ENCODE results near the gene NEK10. TPM values are rescaled to one million over a fixed set of nuclear protein-coding genes. Genes with fewer than 3 reads are reported as not detected.

NEK10 gene
- total RNA-seq, 1 donor from 2014 or later = 7.3 TPM

GRCh38 chr3:27080258-27080525 is 289.0 kb downstream of the NEK10 start:
- H3K9me3 Mint-ChIP-seq (ENCODE audit: low read depth) = no peaks in the 10 kb centered on the region
- H3K4me1 Mint-ChIP-seq (ENCODE audit: low read depth) = no peaks in the 10 kb centered on the region
- DNase-seq (ENCODE audit: low spot score) = no peak
- no peak overlapping the region for H3K4me3 Mint-ChIP-seq (ENCODE audit: unreplicated experiment)
- no peak for TF ChIP-seq CTCF (IDR thresholded peaks at IDR 0.05)
- no peak overlapping the region for H3K27ac Mint-ChIP-seq (ENCODE audit: unreplicated experiment)
- no peaks in the 10 kb centered on the region for H3K36me3 Mint-ChIP-seq (ENCODE audit: low read depth)
- H3K27me3 Mint-ChIP-seq (ENCODE audit: low read depth) = no peaks in the 10 kb centered on the region

- Mint-ChIP-seq H3K9me3 (ENCODE audit: low read depth) (no peaks in the 10 kb centered on the region), H3K27me3 (ENCODE audit: low read depth) (no peaks in the 10 kb centered on the region), H3K4me3 (ENCODE audit: unreplicated experiment) (no peak overlapping the region), H3K4me1 (ENCODE audit: low read depth) (no peaks in the 10 kb centered on the region), H3K27ac (ENCODE audit: unreplicated experiment) (no peak overlapping the region), H3K36me3 (ENCODE audit: low read depth) (no peaks in the 10 kb centered on the region)
- TF ChIP-seq CTCF (IDR thresholded peaks at IDR 0.05) = no peak
- no peak for DNase-seq (ENCODE audit: low spot score)
These were observed 289.5 kb downstream of the NEK10 start for GRCh38 chr3:27079427-27080257.

DNA sequence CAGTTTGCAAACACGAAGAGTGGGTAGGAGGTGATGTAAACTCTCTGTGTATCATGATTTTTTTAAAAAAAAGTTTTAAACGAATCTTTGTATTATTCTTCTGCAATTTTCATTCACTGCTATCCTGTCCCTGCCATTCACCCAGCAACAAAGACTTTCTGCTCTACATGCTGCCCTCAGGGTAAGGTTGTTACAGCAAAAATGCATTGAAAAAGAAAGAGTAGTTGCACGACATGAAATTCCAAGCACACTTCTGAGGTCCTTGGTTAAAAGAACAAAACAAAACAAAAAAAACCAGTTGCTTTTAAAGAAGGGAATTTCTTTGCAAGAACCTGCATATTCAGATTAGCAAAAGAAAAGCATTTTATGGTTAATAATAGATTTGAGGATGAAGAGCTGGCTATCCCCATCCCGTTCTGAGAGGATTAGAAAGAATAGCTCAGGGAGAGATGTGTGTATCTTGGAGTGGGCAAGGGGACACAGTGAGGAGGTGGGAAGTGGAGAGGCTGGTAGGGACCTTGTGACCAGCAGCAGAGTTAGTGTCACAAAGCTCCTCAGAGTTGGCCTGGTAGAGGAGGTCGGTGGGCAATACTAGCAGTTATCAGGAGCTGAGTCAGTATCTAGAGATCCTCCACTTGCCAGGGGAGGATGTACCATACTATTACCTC is 290.8 kb downstream of the NEK10 start:
- no peaks in the 10 kb centered on the region for H3K27me3 Mint-ChIP-seq (ENCODE audit: low read depth)
- no peak overlapping the region for H3K27ac Mint-ChIP-seq (ENCODE audit: unreplicated experiment)
- no peak overlapping the region for H3K4me3 Mint-ChIP-seq (ENCODE audit: unreplicated experiment)
- H3K36me3 Mint-ChIP-seq (ENCODE audit: low read depth) = no peaks in the 10 kb centered on the region
- H3K9me3 Mint-ChIP-seq (ENCODE audit: low read depth) = no peaks in the 10 kb centered on the region
- DNase-seq (ENCODE audit: low spot score) = no peak
- no peak for TF ChIP-seq CTCF (IDR thresholded peaks at IDR 0.05)
- H3K4me1 Mint-ChIP-seq (ENCODE audit: low read depth) = no peaks in the 10 kb centered on the region

DNA sequence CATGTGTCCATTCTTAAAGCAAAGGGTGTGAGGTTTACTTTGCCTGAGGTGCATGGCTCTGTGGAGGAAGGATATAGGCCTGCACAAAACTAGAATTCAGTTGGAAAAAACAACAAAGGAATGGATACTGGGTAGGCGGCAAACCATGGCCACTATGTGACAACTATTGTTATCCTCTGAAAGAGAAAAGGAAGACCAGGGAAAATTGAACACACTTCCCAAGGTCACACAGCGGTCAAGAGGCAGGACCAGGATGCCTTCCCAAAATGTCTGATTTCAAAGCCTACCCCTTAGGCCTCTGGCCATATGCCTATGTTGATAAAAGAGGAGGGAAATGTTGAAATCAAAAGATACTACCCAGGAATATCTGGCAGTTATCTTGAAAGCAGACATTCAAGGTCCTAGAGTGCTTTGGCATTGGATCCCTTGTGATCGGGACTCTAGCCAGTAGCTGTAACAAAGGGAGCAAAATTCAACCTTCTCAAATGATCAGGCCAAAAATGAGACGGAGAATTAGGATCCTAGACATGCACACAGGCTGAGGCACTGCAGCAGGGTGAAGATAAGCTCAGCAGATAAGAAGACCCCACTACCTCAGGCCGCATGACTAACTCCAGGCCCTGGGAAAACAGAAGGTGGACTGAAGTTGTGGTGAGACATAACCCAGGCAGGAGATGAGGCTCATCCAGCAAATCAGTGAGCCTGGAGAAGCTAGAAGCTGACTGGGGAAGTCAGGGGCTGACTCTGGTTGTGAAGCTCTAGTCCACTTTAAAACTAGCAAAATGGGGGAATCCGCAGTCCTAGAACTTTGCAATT is 292.2 kb downstream of the NEK10 start:
- H3K36me3 Mint-ChIP-seq (ENCODE audit: low read depth) = no peaks in the 10 kb centered on the region
- H3K9me3 Mint-ChIP-seq (ENCODE audit: low read depth) = no peaks in the 10 kb centered on the region
- TF ChIP-seq CTCF (IDR thresholded peaks at IDR 0.05) = no peak
- no peaks in the 10 kb centered on the region for H3K4me1 Mint-ChIP-seq (ENCODE audit: low read depth)
- no peaks in the 10 kb centered on the region for H3K27me3 Mint-ChIP-seq (ENCODE audit: low read depth)
- no peak overlapping the region for H3K27ac Mint-ChIP-seq (ENCODE audit: unreplicated experiment)
- no peak for DNase-seq (ENCODE audit: low spot score)
- H3K4me3 Mint-ChIP-seq (ENCODE audit: unreplicated experiment) = no peak overlapping the region

DNA sequence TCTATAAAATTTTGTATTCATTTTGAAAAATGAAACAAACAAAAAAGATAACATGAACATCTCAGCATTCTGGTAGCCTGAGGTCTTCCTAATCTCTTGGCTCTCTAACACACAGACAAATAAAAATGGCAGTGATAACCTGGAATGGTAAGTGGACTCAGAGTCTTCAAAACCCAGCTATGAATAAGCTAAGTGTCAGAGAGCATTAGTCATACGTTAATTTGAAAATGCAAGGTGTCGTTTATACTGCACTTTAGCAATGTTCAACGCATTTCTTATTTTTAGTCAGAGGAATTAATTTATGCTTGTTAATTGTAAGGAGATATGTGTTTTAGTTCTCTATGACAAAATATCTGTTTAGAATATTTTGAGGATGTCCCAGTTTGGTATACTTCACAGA is 294.3 kb downstream of the NEK10 start:
- H3K9me3 Mint-ChIP-seq (ENCODE audit: low read depth) = no peaks in the 10 kb centered on the region
- peaks cover 2% of the 10 kb centered on the region for H3K27me3 Mint-ChIP-seq (ENCODE audit: low read depth)
- H3K4me1 Mint-ChIP-seq (ENCODE audit: low read depth) = no peaks in the 10 kb centered on the region
- no peak overlapping the region for H3K4me3 Mint-ChIP-seq (ENCODE audit: unreplicated experiment)
- TF ChIP-seq CTCF (IDR thresholded peaks at IDR 0.05) = no peak
- DNase-seq (ENCODE audit: low spot score) = no peak
- H3K36me3 Mint-ChIP-seq (ENCODE audit: low read depth) = no peaks in the 10 kb centered on the region
- H3K27ac Mint-ChIP-seq (ENCODE audit: unreplicated experiment) = no peak overlapping the region

Measured in chondrocyte (in vitro differentiated cells).